KBM-7 (cell line): Measurements from ENCODE around the gene IRF3.
A peak's percentile ranks its signal among the peaks of the same experiment; 100 is the strongest.
"Not testable (repeated sequence)": the region's sequence is repeated elsewhere in the genome, so short reads cannot be mapped to it uniquely, and the experiment has no call there.

Experiments used
- DNase-seq: peaks from one replicate; pipeline ENCODE4 v3.0.0-alpha.2; 2015
- in situ Hi-C: fragments of 300-500 bp; cut with MboI; formaldehyde crosslinking; loops from 2 replicates; pipeline ENCODE4 v1.14.3; 2020; ENCODE audit warnings: low sequenced_read_pairs, low pct_unique_long_range_greater_than_20kb, mixed read lengths

IRF3 gene

GRCh38 chr19:49652551-49653465 lies 12.8 kb downstream of the IRF3 start:
- DNase-seq: no peak
- in situ Hi-C loops: no loop called here

GRCh38 chr19:49651820-49652550 lies 13.7 kb downstream of the IRF3 start:
- in situ Hi-C loops: no loop called here

GRCh38 chr19:49651029-49651819 lies 14.4 kb downstream of the IRF3 start:
- no peak for DNase-seq
- in situ Hi-C loops: no loop called here

More at GRCh38 chr19:49651820-49652550, 13.7 kb downstream of the IRF3 start:
- no peak for DNase-seq

- in situ Hi-C loops: no loop called here
- no peak for DNase-seq
Observed at GRCh38 chr19:49646586-49646985, 19.1 kb downstream of the IRF3 start.

GRCh38 chr19:49645995-49646394 lies 19.7 kb downstream of the IRF3 start:
- DNase-seq: no peak
- in situ Hi-C loops: no loop called here

GRCh38 chr19:49645592-49645991 lies 20.1 kb downstream of the IRF3 start:
- no peak for DNase-seq
- in situ Hi-C loops: no loop called here

- in situ Hi-C loops: no loop called here
- no peak for DNase-seq
Observed at GRCh38 chr19:49643466-49643865, 22.2 kb downstream of the IRF3 start.

GRCh38 chr19:49642492-49643035 lies 23.1 kb downstream of the IRF3 start:
- no peak for DNase-seq

GRCh38 chr19:49641688-49642491 lies 23.8 kb downstream of the IRF3 start, which contains the start of gene SCAF1:
TSS of gene SCAF1 (plus strand) at chr19:49642209. CDS start at chr19:49645027, 2,818 bp downstream.
- in situ Hi-C loops: no loop called here
- peak; percentile 100 for DNase-seq

More at GRCh38 chr19:49642492-49643035, 23.1 kb downstream of the IRF3 start:
- in situ Hi-C loops: no loop called here

- in situ Hi-C loops: no loop called here
- DNase-seq: peak; percentile 100
Observed at GRCh38 chr19:49640113-49640898, 25.4 kb downstream of the IRF3 start, which contains the start of gene RRAS. TSS of gene RRAS (minus strand) at chr19:49640143. CDS start at chr19:49640098, 45 bp downstream.

GRCh38 chr19:49639401-49640112 lies 26.1 kb downstream of the IRF3 start:
- in situ Hi-C loops: no loop called here
- DNase-seq: no peak

- in situ Hi-C loops: no loop called here
- DNase-seq: peak; percentile 50
Observed at GRCh38 chr19:49637821-49638738, 27.6 kb downstream of the IRF3 start.

GRCh38 chr19:49636233-49636932 lies 29.3 kb downstream of the IRF3 start:
- DNase-seq: no peak
- in situ Hi-C loops: no loop called here

GRCh38 chr19:49635530-49636232 lies 30.0 kb downstream of the IRF3 start:
- in situ Hi-C loops: no loop called here
- DNase-seq: no peak

GRCh38 chr19:49633273-49633672 lies 32.4 kb downstream of the IRF3 start:
- DNase-seq, in situ Hi-C loops: not testable (repeated sequence)
